HepG2 (cell line): ENCODE measurements around the gene GIPC3. TPM values are rescaled to one million over a fixed set of nuclear protein-coding genes. Genes with fewer than 3 reads are reported as not detected.

Source experiments
- ELF4 ChIP-seq: sonication (generic); formaldehyde crosslinking; IDR thresholded peaks from 2 replicates; pipeline ENCODE4 v1.5.0; 2020; ENCODE audit warnings: missing genetic modification reagents, mild to moderate bottlenecking, moderate library complexity, borderline replicate concordance
- ETV5 ChIP-seq: IDR thresholded peaks from 2 replicates; pipeline ENCODE4 v1.6.1; 2018; ENCODE audit warnings: missing biosample characterization, missing genetic modification reagents, inconsistent platforms, borderline replicate concordance
- FOXA3 ChIP-seq: IDR thresholded peaks from 2 replicates; pipeline ENCODE4 v1.6.1; 2016; ENCODE audit warnings: missing genetic modification reagents, missing compliant biosample characterization
- KLF12 ChIP-seq: sonication (generic); formaldehyde crosslinking; IDR thresholded peaks from 2 replicates; pipeline ENCODE4 v1.4.0; 2020; ENCODE audit warnings: missing genetic modification reagents, borderline replicate concordance
- NCOR1 ChIP-seq: fragments of 200-600 bp; sonication (generic); IDR thresholded peaks from 2 replicates; pipeline ENCODE4 v1.7.0; 2017; ENCODE audit warnings: antibody characterized with exemption, low read length, borderline replicate concordance
- RBM39 ChIP-seq: fragments of 200-400 bp; formaldehyde crosslinking; IDR thresholded peaks from one replicate; pipeline ENCODE4 v1.6.1; 2018; ENCODE audit warnings: antibody characterized with exemption, mild to moderate bottlenecking, low read depth, low read length; ENCODE audit not compliant: poor library complexity, severe bottlenecking
- SKI ChIP-seq: fragments of 450-650 bp; IDR thresholded peaks from one replicate; pipeline ENCODE4 v1.6.1; 2018; ENCODE audit warnings: mild to moderate bottlenecking; ENCODE audit not compliant: partially characterized antibody
- ZNF556 ChIP-seq: sonication (generic); formaldehyde crosslinking; IDR thresholded peaks from 2 replicates; pipeline ENCODE4 v1.4.0; 2020; ENCODE audit warnings: mild to moderate bottlenecking, missing genetic modification reagents, borderline replicate concordance
- ZNF569 ChIP-seq: sonication (generic); formaldehyde crosslinking; IDR thresholded peaks from 2 replicates; pipeline ENCODE4 v1.5.0; 2020; ENCODE audit warnings: mild to moderate bottlenecking, missing genetic modification reagents, moderate library complexity, borderline replicate concordance
- ZNF674 ChIP-seq: sonication (generic); formaldehyde crosslinking; IDR thresholded peaks from 2 replicates; pipeline ENCODE4 v1.5.0; 2020; ENCODE audit warnings: low read depth, mild to moderate bottlenecking, missing genetic modification reagents
- ZNF878 ChIP-seq: sonication (generic); formaldehyde crosslinking; IDR thresholded peaks from 2 replicates; pipeline ENCODE4 v1.8.1; 2023; ENCODE audit warnings: mild to moderate bottlenecking, missing genetic modification reagents, moderate library complexity
- polyA plus RNA-seq, 8 experiments: library from polyadenylated mRNA; depleted of rRNA in 3 of 8; stranded (reverse) in 7 of 8; unstranded in 1 of 8; fragments of >200 nt; fragmentation: Illumina TruSeq in 4 of 8; extraction: Trizol in 4 of 8; gene quantifications; 2 replicates each; pipeline versions ENCODE4 v1.2.1 to v1.2.3, GENCODE V29; 2011 to 2016; ENCODE audit warnings: low read depth in 4 of 8, missing spikeins in 1 of 8, mixed read lengths in 1 of 8; ENCODE audit not compliant: insufficient read depth in 1 of 8
- total RNA-seq, 5 experiments: library from RNA; depleted of rRNA; stranded (reverse); fragments of >200 nt; fragmentation: Illumina TruSeq; extraction: Trizol; gene quantifications; 2 replicates each; pipeline ENCODE4 v1.2.3, GENCODE V29; 2016; ENCODE audit warnings: low read depth in 1 of 5
- TF ChIP-seq, protein P1 (sequence below): sonication (generic); formaldehyde crosslinking; IDR thresholded peaks from 2 replicates; pipeline ENCODE4 v1.4.0; 2020; ENCODE audit warnings: mild to moderate bottlenecking, missing genetic modification reagents
- TF ChIP-seq, protein P2 (sequence below): IDR thresholded peaks from 2 replicates; pipeline ENCODE4 v1.6.1; 2016; ENCODE audit warnings: mild to moderate bottlenecking, missing biosample characterization, missing genetic modification reagents
- TF ChIP-seq, protein P3 (sequence below), 2 experiments: sonication (generic) in 1 of 2; formaldehyde crosslinking in 1 of 2; IDR thresholded peaks; 2 replicates each; pipeline versions ENCODE4 v1.4.0 to v1.6.1; 2018 to 2020; ENCODE audit warnings: missing genetic modification reagents in 2 of 2, borderline replicate concordance in 1 of 2, low read depth in 1 of 2, mild to moderate bottlenecking in 1 of 2, missing biosample characterization in 1 of 2
- TF ChIP-seq, protein P4 (sequence below): sonication (generic); formaldehyde crosslinking; IDR thresholded peaks from 2 replicates; pipeline ENCODE4 v1.5.1; 2020; ENCODE audit warnings: missing genetic modification reagents, mild to moderate bottlenecking, borderline replicate concordance
- TF ChIP-seq, protein P5 (sequence below): IDR thresholded peaks from 2 replicates; pipeline ENCODE4 v1.6.1; 2016
- TF ChIP-seq, protein P6 (sequence below): IDR thresholded peaks from 2 replicates; pipeline ENCODE4 v1.6.1; 2018; ENCODE audit warnings: missing genetic modification reagents

The GIPC3 gene
- total and polyA plus RNA-seq, 2 of the 13 experiments (the other 11 are each of a cell fraction or from before 2014, with no cell fraction given): 0.05 TPM; not detected in 1

DNA sequence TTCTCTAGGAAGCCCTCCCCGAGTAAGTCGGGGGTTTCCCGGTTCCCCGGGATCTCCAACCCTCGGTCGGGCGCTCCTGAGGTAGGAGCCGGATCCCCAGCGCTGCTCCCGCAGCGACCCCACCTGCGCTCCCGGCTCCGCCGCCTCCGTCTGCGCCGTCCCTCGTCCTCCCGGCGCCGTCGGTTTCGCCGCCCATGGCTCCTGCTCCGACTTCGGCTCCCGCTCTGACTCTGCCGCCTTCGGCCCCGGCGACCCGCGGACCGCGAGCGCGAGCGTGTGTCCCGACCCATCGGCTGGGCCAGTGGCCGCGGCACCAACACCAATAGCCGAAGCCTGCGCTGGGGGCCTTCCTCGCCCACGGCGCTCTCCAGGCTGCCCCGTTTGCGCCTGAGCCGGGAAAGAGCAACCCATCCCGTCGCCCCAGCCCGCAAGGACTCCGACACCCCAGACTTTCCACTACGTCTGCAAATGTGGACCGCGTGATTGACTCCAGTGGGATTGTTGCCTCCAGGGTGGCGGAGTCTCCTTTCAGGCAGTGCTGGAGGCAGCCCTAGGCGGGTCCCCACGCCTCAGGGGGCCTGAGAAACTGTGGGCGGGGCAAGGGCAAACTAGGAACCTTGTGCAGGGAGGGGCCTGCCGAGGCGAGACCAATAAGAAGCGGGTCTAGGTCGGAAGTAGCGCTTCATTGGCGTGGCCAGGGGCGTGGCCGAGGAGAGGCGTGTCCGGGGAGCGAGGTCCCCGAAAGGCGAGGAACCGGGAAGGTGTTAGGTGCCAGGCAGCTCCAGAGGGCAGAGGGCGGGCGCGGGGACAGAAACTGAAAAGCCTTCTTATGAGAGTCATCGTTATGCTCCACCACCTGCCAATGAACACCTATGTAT lies 41.4 kb downstream of the GIPC3 start, which contains the start of gene CACTIN (continued):
- TF ChIP-seq, protein P1, sequence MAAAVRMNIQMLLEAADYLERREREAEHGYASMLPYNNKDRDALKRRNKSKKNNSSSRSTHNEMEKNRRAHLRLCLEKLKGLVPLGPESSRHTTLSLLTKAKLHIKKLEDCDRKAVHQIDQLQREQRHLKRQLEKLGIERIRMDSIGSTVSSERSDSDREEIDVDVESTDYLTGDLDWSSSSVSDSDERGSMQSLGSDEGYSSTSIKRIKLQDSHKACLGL (CRISPR knock-in tag): peak; percentile 90
- TF ChIP-seq, protein P2, sequence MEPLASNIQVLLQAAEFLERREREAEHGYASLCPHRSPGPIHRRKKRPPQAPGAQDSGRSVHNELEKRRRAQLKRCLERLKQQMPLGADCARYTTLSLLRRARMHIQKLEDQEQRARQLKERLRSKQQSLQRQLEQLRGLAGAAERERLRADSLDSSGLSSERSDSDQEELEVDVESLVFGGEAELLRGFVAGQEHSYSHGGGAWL (CRISPR knock-in tag): peak; percentile 71
- TF ChIP-seq SKI: peak; percentile 9
- TF ChIP-seq, protein P3, sequence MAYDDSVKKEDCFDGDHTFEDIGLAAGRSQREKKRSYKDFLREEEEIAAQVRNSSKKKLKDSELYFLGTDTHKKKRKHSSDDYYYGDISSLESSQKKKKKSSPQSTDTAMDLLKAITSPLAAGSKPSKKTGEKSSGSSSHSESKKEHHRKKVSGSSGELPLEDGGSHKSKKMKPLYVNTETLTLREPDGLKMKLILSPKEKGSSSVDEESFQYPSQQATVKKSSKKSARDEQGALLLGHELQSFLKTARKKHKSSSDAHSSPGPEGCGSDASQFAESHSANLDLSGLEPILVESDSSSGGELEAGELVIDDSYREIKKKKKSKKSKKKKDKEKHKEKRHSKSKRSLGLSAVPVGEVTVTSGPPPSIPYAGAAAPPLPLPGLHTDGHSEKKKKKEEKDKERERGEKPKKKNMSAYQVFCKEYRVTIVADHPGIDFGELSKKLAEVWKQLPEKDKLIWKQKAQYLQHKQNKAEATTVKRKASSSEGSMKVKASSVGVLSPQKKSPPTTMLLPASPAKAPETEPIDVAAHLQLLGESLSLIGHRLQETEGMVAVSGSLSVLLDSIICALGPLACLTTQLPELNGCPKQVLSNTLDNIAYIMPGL (CRISPR knock-in tag; IDR thresholded peaks at IDR 0.05; ENCODE audit: borderline replicate concordance in 1 of 2, low read depth in 1 of 2): peak; percentile 72; a peak in 3 of 4 replicates
- TF ChIP-seq ETV5: no peak; the same call in 1 of the 2 replicates
- TF ChIP-seq, protein P4, sequence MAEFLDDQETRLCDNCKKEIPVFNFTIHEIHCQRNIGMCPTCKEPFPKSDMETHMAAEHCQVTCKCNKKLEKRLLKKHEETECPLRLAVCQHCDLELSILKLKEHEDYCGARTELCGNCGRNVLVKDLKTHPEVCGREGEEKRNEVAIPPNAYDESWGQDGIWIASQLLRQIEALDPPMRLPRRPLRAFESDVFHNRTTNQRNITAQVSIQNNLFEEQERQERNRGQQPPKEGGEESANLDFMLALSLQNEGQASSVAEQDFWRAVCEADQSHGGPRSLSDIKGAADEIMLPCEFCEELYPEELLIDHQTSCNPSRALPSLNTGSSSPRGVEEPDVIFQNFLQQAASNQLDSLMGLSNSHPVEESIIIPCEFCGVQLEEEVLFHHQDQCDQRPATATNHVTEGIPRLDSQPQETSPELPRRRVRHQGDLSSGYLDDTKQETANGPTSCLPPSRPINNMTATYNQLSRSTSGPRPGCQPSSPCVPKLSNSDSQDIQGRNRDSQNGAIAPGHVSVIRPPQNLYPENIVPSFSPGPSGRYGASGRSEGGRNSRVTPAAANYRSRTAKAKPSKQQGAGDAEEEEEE: peak; percentile 59; the same call in 1 of the 2 replicates
- 0 out of 2 replicates have a peak, but pooled peaks have one; percentile 47 for TF ChIP-seq ZNF878 (CRISPR knock-in tag)
- peak; percentile 94; the same call in 1 of the 2 replicates for TF ChIP-seq KLF12 (CRISPR knock-in tag)
- TF ChIP-seq NCOR1: no peak; the same call in 1 of the 2 replicates
- TF ChIP-seq ZNF674 (CRISPR knock-in tag): peak; percentile 89; the same call in 1 of the 2 replicates
- TF ChIP-seq, protein P5, sequence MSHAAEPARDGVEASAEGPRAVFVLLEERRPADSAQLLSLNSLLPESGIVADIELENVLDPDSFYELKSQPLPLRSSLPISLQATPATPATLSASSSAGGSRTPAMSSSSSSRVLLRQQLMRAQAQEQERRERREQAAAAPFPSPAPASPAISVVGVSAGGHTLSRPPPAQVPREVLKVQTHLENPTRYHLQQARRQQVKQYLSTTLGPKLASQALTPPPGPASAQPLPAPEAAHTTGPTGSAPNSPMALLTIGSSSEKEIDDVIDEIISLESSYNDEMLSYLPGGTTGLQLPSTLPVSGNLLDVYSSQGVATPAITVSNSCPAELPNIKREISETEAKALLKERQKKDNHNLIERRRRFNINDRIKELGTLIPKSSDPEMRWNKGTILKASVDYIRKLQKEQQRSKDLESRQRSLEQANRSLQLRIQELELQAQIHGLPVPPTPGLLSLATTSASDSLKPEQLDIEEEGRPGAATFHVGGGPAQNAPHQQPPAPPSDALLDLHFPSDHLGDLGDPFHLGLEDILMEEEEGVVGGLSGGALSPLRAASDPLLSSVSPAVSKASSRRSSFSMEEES (CRISPR knock-in tag): peak; percentile 67; the same call in 1 of the 2 replicates
- TF ChIP-seq ZNF569 (CRISPR knock-in tag): no peak
- peak; percentile 82; the same call in 1 of the 2 replicates for TF ChIP-seq ZNF556 (CRISPR knock-in tag)
- peak; percentile 93 for TF ChIP-seq ELF4
- TF ChIP-seq RBM39: no peak
- TF ChIP-seq, protein P6, sequence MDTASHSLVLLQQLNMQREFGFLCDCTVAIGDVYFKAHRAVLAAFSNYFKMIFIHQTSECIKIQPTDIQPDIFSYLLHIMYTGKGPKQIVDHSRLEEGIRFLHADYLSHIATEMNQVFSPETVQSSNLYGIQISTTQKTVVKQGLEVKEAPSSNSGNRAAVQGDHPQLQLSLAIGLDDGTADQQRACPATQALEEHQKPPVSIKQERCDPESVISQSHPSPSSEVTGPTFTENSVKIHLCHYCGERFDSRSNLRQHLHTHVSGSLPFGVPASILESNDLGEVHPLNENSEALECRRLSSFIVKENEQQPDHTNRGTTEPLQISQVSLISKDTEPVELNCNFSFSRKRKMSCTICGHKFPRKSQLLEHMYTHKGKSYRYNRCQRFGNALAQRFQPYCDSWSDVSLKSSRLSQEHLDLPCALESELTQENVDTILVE: peak; percentile 68; the same call in 1 of the 2 replicates
- TF ChIP-seq FOXA3 (CRISPR knock-in tag): peak; percentile 58; the same call in 1 of the 2 replicates
